Left ventricle myocardium inferior (tissue), 1 donor: Measurements from ENCODE around the gene EPHB1. TPM values are rescaled to one million over a fixed set of nuclear protein-coding genes. Genes with fewer than 3 reads are reported as not detected.
A peak's percentile ranks its signal among the peaks of the same experiment; 100 is the strongest.

Source experiments
- DNase-seq: peaks from one replicate; pipeline ENCODE4 v3.0.0-alpha.2; 2020
- H3K27ac ChIP-seq: fragments of 200-600 bp; replicated peaks from 2 replicates; pipeline ENCODE4 v1.8.0; 2021
- H3K27me3 ChIP-seq: fragments of 200-600 bp; 2 replicates; pipeline ENCODE4 v1.8.0; 2021; ENCODE audit warnings: low read depth
- H3K36me3 ChIP-seq: fragments of 200-600 bp; 2 replicates; pipeline ENCODE4 v1.8.0; 2021
- H3K4me1 ChIP-seq: fragments of 200-600 bp; 2 replicates; pipeline ENCODE4 v1.8.0; 2021
- H3K4me3 ChIP-seq: fragments of 200-600 bp; 2 replicates; pipeline ENCODE4 v1.8.0; 2021; ENCODE audit warnings: mild to moderate bottlenecking, moderate library complexity
- H3K9me3 ChIP-seq: fragments of 200-600 bp; replicated peaks from 2 replicates; pipeline ENCODE4 v1.8.0; 2021
- CTCF ChIP-seq: fragments of 200-600 bp; IDR thresholded peaks from 2 replicates; pipeline ENCODE4 v1.8.0; 2021; ENCODE audit warnings: antibody characterized with exemption, mild to moderate bottlenecking, borderline replicate concordance
- intact Hi-C: fragments of 100-400 bp; cut with micrococcal nuclease; formaldehyde crosslinking; loops from one replicate; pipeline ENCODE4 v1.11.0; 2022
- total RNA-seq: library from RNA; stranded (reverse); fragmentation: NEBNext Ultra II Directional; extraction: Animal tissue kit (Norgen Biotek cat#: 25700); gene quantifications from one replicate; pipeline ENCODE4 v1.2.1, GENCODE V29; 2021
- donor health status: DM: no; HTN: yes; CAD: no; lungs with severe emphysema.

EPHB1 gene
- total RNA-seq, 1 donor from 2014 or later: 1.3 TPM

GRCh38 chr3:135238871-135239614 lies 444.0 kb downstream of the EPHB1 start:
- H3K4me1 ChIP-seq: no peaks in the 10 kb centered on the region
- H3K4me3 ChIP-seq: no peak overlapping the region
- no peaks in the 10 kb centered on the region for H3K9me3 ChIP-seq
- peaks cover 41% of the 10 kb centered on the region for H3K27me3 ChIP-seq
- intact Hi-C loops: no loop called here
- no peaks in the 10 kb centered on the region for H3K36me3 ChIP-seq
- no peak overlapping the region for H3K27ac ChIP-seq
- TF ChIP-seq CTCF: no peak
- no peak for DNase-seq

GRCh38 chr3:135239615-135239884 lies 444.5 kb downstream of the EPHB1 start:
- no peaks in the 10 kb centered on the region for H3K36me3 ChIP-seq
- H3K27me3 ChIP-seq: peaks cover 41% of the 10 kb centered on the region
- no peaks in the 10 kb centered on the region for H3K4me1 ChIP-seq
- no peak for TF ChIP-seq CTCF
- no peak for DNase-seq
- no peak overlapping the region for H3K4me3 ChIP-seq
- H3K9me3 ChIP-seq: no peaks in the 10 kb centered on the region
- no peak overlapping the region for H3K27ac ChIP-seq
- intact Hi-C loops: no loop called here

- peak; percentile 18 for TF ChIP-seq CTCF
- Histone ChIP-seq H3K27me3 (peaks cover 41% of the 10 kb centered on the region), H3K4me1 (no peaks in the 10 kb centered on the region), H3K4me3 (no peak overlapping the region), H3K27ac (no peak overlapping the region), H3K9me3 (no peaks in the 10 kb centered on the region), H3K36me3 (no peaks in the 10 kb centered on the region)
- DNase-seq: no peak
- intact Hi-C loops: no loop called here
These were observed 445.4 kb downstream of the EPHB1 start for GRCh38 chr3:135240426-135240825.

GRCh38 chr3:135242285-135242684 lies 447.2 kb downstream of the EPHB1 start:
- peaks cover 41% of the 10 kb centered on the region for H3K27me3 ChIP-seq
- no peak for DNase-seq
- intact Hi-C loops: no loop called here
- no peak overlapping the region for H3K27ac ChIP-seq
- no peak for TF ChIP-seq CTCF
- H3K9me3 ChIP-seq: no peaks in the 10 kb centered on the region
- no peak overlapping the region for H3K4me3 ChIP-seq
- no peaks in the 10 kb centered on the region for H3K36me3 ChIP-seq
- H3K4me1 ChIP-seq: no peaks in the 10 kb centered on the region

- intact Hi-C loops: no loop called here
- no peaks in the 10 kb centered on the region for H3K4me1 ChIP-seq
- DNase-seq: no peak
- peaks cover 29% of the 10 kb centered on the region for H3K27me3 ChIP-seq
- no peak overlapping the region for H3K27ac ChIP-seq
- no peak overlapping the region for H3K4me3 ChIP-seq
- no peaks in the 10 kb centered on the region for H3K36me3 ChIP-seq
- TF ChIP-seq CTCF: no peak
- H3K9me3 ChIP-seq: no peaks in the 10 kb centered on the region
These were observed 448.6 kb downstream of the EPHB1 start for GRCh38 chr3:135243616-135244015.
